Cardiac muscle cell (in vitro differentiated cells and primary cell): Measurements from ENCODE around the gene TARS2. TPM values are rescaled to one million over a fixed set of nuclear protein-coding genes. Genes with fewer than 3 reads are reported as not detected.

Experiments
- DNase-seq, 2 donors: peaks; one replicate each; pipeline versions ENCODE4 v3.0.0 to v3.0.0-alpha.2; 2010 to 2017; ENCODE audit warnings: low read depth in 1 of 2, low spot score in 1 of 2
- H3K27ac ChIP-seq: fragments of 200-600 bp; sonication (generic); 2 replicates; pipeline ENCODE4 v1.5.1; 2016
- H3K27me3 ChIP-seq: fragments of 200-600 bp; sonication (generic); 2 replicates; pipeline ENCODE4 v1.6.0; 2016; ENCODE audit warnings: control low read depth
- H3K36me3 ChIP-seq: fragments of 200-600 bp; sonication (generic); 2 replicates; pipeline ENCODE4 v1.5.1; 2016; ENCODE audit warnings: control low read depth
- H3K4me1 ChIP-seq: fragments of 200-600 bp; sonication (generic); 2 replicates; pipeline ENCODE4 v1.8.1; 2017; ENCODE audit warnings: low read depth, mild to moderate bottlenecking, mixed run types
- H3K4me3 ChIP-seq: fragments of 200-600 bp; sonication (generic); 2 replicates; pipeline ENCODE4 v1.5.1; 2016; ENCODE audit warnings: mild to moderate bottlenecking
- H3K9me3 ChIP-seq: fragments of 200-600 bp; sonication (generic); 2 replicates; pipeline ENCODE4 v1.5.1; 2017; ENCODE audit warnings: low read depth, mild to moderate bottlenecking, control low read depth
- polyA plus RNA-seq: library from polyadenylated mRNA; unstranded; fragments of >200 nt; fragmentation: Nextera tagmentation; extraction: Ambion mirVana; gene quantifications from 2 replicates; pipeline ENCODE4 v1.2.1, GENCODE V29; 2016
- total RNA-seq: library from RNA; depleted of rRNA; stranded (reverse); fragments of >200 nt; gene quantifications from 2 replicates; pipeline ENCODE4 v1.2.3, GENCODE V29; 2016
- TF ChIP-seq, protein P1 (sequence below): IDR thresholded peaks from 2 replicates; pipeline ENCODE4 v1.5.1; 2012; ENCODE audit warnings: low read depth, mild to moderate bottlenecking, low read length

The TARS2 gene
- total and polyA plus RNA-seq, 2 experiments from 2014 or later: 35.7 to 46.8 TPM

GRCh38 chr1:150466964-150467363 is 20.3 kb upstream of the TARS2 start:
- no peaks in the 10 kb centered on the region for H3K9me3 ChIP-seq
- no peak overlapping the region for H3K4me3 ChIP-seq
- DNase-seq: no peak
- peaks cover 54% of the 10 kb centered on the region for H3K36me3 ChIP-seq
- no peaks in the 10 kb centered on the region for H3K27me3 ChIP-seq
- no peak overlapping the region for H3K27ac ChIP-seq
- no peaks in the 10 kb centered on the region for H3K4me1 ChIP-seq
- TF ChIP-seq, protein P1, sequence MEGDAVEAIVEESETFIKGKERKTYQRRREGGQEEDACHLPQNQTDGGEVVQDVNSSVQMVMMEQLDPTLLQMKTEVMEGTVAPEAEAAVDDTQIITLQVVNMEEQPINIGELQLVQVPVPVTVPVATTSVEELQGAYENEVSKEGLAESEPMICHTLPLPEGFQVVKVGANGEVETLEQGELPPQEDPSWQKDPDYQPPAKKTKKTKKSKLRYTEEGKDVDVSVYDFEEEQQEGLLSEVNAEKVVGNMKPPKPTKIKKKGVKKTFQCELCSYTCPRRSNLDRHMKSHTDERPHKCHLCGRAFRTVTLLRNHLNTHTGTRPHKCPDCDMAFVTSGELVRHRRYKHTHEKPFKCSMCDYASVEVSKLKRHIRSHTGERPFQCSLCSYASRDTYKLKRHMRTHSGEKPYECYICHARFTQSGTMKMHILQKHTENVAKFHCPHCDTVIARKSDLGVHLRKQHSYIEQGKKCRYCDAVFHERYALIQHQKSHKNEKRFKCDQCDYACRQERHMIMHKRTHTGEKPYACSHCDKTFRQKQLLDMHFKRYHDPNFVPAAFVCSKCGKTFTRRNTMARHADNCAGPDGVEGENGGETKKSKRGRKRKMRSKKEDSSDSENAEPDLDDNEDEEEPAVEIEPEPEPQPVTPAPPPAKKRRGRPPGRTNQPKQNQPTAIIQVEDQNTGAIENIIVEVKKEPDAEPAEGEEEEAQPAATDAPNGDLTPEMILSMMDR: no peak

- H3K4me1 ChIP-seq: peaks cover 9% of the 10 kb centered on the region
Measured at GRCh38 chr1:150469291-150469690, 17.9 kb upstream of the TARS2 start.

DNA sequence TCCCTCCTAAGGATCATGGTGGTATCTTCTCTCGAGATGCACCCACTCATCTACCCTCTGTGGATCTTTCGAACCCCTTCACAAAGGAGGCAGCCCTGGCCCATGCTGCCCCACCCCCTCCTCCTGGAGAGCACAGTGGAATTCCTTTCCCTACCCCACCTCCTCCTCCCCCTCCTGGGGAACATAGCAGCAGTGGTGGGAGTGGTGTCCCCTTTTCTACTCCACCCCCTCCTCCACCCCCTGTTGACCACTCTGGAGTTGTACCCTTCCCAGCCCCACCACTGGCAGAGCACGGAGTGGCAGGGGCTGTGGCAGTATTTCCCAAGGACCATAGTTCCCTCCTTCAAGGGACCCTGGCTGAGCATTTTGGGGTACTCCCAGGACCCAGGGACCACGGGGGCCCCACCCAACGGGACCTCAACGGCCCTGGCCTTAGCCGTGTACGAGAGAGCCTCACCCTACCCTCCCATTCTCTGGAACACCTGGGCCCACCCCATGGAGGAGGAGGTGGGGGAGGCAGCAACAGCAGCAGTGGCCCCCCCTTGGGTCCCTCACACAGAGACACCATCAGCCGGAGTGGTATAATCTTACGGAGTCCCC is 14.5 kb upstream of the TARS2 start:
- H3K27ac ChIP-seq: no peak overlapping the region

More at GRCh38 chr1:150469291-150469690, 17.9 kb upstream of the TARS2 start:
- Histone ChIP-seq H3K27ac (peak overlapping the region; percentile 86), H3K27me3 (no peaks in the 10 kb centered on the region), H3K36me3 (peaks cover 45% of the 10 kb centered on the region), H3K4me3 (no peak overlapping the region), H3K9me3 (no peaks in the 10 kb centered on the region)
- TF ChIP-seq, protein P1: no peak
- DNase-seq: no peak

DNA sequence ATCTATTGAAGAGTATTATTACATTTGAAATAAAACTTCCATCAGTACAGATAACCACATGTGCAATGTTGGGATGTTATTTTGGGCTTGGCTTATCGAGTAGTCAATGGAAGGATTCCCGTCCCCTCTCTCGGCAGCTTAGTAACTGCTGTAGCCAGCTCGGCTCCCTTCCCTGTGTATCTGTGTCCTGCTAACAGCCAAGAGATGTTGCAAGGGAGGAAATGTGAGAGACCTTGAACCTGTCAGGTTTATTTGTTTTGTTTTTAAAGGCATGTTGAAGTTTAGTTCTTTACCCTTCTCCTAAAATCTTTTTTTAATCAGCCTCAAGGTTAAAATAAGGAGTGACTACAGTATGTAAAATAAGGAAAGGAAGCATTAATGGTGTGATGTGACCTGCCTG is 13.6 kb upstream of the TARS2 start:
- H3K36me3 ChIP-seq: peaks cover 26% of the 10 kb centered on the region
- peaks cover 42% of the 10 kb centered on the region for H3K4me1 ChIP-seq
- H3K4me3 ChIP-seq: no peak overlapping the region
- no peaks in the 10 kb centered on the region for H3K9me3 ChIP-seq
- peak in 1 of 2 donors; percentile 42 for DNase-seq
- H3K27me3 ChIP-seq: no peaks in the 10 kb centered on the region
- peak overlapping the region; percentile 1 for H3K27ac ChIP-seq
- TF ChIP-seq, protein P1: no peak

More for the DNA sequence above, 14.5 kb upstream of the TARS2 start:
- H3K4me1 ChIP-seq: peaks cover 34% of the 10 kb centered on the region
- no peaks in the 10 kb centered on the region for H3K9me3 ChIP-seq
- no peaks in the 10 kb centered on the region for H3K27me3 ChIP-seq
- TF ChIP-seq, protein P1: no peak
- DNase-seq: no peak
- H3K4me3 ChIP-seq: no peak overlapping the region
- peaks cover 28% of the 10 kb centered on the region for H3K36me3 ChIP-seq

DNA sequence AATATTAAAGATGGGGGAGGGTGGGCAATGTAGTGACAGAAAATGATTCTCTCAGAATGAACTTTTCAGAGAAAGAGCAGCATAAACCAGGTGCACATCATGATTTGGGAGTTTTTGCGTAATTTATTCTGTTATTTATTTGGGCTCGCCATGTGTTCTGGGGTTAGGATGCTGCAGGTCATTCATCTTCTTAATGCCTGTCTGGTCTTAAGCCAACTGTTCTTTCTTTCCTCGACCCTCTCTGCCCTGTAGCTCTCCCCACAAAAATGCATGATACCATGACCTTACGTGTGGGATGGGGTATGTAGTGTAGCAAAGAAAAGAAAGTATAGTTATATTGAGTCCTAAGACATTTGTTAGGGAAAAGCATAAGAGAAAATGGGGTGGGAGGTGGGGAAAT is 12.3 kb upstream of the TARS2 start:
- Histone ChIP-seq H3K4me1 (peaks cover 42% of the 10 kb centered on the region), H3K9me3 (no peaks in the 10 kb centered on the region), H3K27me3 (no peaks in the 10 kb centered on the region), H3K36me3 (peaks cover 18% of the 10 kb centered on the region), H3K27ac (no peak overlapping the region), H3K4me3 (no peak overlapping the region)
- TF ChIP-seq, protein P1: no peak
- no peak for DNase-seq
